D721Med (cell line): Measurements from ENCODE around the gene DTX3.
"Not testable (repeated sequence)": the region's sequence is repeated elsewhere in the genome, so short reads cannot be mapped to it uniquely, and the experiment has no call there.

Experiments used
- DNase-seq: peaks from one replicate; pipeline ENCODE4 v3.0.0; 2011; ENCODE audit warnings: low spot score; ENCODE audit not compliant: insufficient read length
- FAIRE-seq: peaks from 2 replicates; lab custom pipeline; 2011; peaks lifted over from hg19 to GRCh38; lab: Jason Lieb, UNC
- TF ChIP-seq, protein P1 (sequence below): IDR thresholded peaks from 2 replicates; pipeline ENCODE4 v1.5.1; 2012; ENCODE audit warnings: mild to moderate bottlenecking, control low read depth; ENCODE audit not compliant: insufficient read depth; ENCODE audit errors: missing control alignments

Gene DTX3

DNA sequence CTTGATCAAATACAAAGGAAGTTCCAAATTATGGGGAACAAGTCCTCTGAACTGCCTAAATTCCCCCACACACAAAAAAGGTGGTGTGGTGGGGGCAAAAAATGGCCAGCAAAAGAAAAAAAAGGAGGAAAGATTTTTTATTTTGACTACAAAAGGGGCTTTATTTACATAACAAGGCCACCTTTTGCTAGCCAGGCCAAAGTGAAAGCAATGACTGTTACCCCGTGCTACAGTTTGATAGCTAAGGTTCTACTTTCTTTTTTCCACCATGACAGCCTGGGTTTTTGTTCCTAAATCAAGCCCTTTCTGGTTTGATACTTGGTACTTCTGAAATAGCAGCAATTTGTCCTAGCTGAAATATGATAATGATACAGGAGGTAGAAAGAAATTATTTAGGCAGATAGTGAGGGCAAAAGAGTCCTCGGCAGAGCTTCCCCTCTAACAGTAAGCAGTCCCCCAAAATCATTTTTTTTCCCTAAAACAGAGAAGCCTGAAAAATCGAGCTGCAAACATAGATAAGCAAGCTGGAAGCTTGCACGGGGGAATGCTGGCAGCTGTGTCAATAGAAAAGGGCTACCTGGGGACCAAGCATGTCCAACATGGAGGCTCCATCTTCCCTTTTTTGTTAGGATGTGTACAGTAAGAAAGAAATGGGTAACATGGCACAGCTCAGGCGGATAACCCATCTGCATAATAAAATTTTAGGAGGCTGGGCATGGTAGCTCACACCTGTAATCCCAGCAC, 37.2 kb downstream of the DTX3 start:
- FAIRE-seq (no peak), DNase-seq (no peak)
- TF ChIP-seq, protein P1, sequence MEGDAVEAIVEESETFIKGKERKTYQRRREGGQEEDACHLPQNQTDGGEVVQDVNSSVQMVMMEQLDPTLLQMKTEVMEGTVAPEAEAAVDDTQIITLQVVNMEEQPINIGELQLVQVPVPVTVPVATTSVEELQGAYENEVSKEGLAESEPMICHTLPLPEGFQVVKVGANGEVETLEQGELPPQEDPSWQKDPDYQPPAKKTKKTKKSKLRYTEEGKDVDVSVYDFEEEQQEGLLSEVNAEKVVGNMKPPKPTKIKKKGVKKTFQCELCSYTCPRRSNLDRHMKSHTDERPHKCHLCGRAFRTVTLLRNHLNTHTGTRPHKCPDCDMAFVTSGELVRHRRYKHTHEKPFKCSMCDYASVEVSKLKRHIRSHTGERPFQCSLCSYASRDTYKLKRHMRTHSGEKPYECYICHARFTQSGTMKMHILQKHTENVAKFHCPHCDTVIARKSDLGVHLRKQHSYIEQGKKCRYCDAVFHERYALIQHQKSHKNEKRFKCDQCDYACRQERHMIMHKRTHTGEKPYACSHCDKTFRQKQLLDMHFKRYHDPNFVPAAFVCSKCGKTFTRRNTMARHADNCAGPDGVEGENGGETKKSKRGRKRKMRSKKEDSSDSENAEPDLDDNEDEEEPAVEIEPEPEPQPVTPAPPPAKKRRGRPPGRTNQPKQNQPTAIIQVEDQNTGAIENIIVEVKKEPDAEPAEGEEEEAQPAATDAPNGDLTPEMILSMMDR: no peak

DNA sequence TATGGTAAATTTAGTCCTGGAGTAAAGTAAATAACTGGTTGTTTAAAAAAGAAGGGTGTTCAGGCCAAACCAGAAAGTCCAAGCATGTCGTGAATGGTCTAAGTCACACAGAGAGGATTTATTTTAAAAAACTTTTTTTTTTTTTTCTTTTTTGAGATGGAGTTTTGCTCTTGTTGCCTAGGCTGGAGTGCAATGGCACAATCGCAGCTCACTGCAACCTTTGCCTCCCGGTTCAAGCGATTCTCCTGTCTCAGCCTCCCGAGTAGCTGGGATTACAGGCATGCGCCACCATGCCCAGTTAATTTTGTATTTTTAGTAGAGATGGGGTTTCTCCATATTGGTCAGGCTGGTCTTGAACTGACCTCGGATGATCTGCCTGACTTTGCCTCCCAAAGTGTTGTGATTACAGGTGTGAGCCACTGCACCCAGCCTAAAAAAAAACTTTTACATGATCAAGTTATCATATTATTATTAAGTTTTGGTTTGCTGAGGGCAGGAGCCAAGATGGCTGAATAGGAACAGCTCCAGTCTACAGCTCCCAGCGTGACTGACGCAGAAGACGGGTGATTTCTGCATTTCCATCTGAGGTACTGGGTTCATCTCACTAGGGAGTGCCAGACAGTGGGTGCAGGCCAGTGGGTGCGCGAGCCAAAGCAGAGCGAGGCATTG, 41.5 kb downstream of the DTX3 start:
- not testable (repeated sequence) for FAIRE-seq, DNase-seq

DNA sequence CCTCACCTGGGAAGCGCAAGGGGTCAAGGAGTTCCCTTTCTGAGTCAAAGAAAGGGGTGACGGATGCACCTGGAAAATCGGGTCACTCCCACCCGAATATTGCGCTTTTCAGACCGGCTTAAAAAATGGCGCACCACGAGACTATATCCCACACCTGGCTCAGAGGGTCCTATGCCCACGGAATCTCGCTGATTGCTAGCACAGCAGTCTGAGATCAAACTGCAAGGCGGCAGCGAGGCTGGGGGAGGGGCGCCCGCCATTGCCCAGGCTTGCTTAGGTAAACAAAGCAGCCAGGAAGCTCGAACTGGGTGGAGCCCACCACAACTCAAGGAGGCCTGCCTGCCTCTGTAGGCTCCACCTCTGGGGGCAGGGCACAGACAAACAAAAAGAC, 42.0 kb downstream of the DTX3 start:
- not testable (repeated sequence) for FAIRE-seq

DNA sequence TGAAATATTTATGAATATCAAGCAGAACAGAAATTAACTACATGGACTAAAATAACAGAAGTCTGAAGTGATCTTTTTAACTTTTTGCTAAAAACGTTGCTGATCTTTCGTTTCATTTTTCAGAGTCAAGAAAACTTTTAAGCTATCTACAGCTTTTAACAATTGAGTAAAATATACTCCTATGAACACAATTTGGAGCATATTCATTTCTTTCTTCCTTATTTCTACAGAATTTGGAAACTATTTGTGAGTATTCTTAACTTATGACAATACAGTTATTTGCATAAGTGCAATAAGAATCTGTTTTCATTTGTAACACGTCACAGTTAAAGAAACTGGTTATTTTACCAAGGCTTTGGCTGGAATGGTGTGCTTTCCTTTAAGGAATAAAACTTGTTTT, 49.4 kb downstream of the DTX3 start:
- TF ChIP-seq, protein P1: no peak
- FAIRE-seq (no peak), DNase-seq (no peak)

More for the DNA sequence above, 42.0 kb downstream of the DTX3 start:
- not testable (repeated sequence) for DNase-seq

DNA sequence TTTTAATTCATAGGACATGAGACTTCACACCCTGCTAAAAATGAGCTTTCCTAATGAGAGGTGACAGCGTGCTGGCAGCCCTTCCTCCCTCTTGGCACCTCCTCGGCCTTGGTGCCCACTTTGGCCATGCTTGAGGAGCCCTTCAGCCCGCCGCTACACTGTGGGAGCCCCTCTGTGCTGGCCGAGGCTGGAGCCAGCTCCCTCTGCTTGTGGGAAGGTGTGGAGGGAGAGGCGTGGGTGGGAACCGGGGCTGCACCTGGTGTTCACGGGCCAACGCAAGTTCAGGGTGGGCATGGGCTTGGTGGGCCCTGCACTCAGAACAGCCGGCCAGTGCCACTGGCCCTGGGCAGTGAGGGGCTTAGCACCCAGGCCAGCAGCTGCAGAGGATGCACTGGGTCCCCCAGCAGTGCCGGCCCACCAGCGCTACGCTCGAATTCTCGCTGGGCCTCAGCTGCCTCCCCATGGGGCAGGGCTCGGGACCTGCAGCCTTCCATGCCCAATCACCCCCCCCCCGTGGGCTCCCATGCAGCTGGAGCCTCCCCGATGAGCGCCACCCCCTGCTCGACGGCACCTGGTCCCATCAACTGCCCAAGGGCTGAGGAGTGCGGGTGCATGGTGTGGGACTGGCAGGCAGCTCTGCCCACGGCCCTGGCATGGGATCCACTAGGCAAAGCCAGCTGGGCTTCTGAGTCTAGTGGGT, 51.1 kb downstream of the DTX3 start:
- FAIRE-seq (no peak), DNase-seq (no peak)
- TF ChIP-seq, protein P1: no peak

DNA sequence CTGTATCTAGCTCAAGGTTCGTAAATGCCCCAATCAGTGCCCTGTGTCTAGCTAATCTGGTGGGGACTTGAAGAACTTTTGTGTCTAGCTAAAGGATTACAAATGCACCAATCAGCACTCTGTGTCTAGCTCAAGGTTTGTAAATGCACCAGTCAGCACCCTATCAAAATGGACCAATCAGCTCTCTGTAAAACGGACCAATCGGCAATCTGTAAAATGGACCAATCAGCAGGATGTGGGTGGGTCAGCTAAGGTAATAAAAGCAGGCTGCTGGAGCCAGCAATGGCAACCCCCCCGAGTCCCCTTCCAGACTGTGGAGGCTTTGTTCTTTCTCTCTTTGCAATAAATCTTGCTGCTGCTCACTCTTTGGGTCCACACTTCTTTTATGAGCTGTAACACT, 51.8 kb downstream of the DTX3 start:
- not testable (repeated sequence) for FAIRE-seq, DNase-seq

DNA sequence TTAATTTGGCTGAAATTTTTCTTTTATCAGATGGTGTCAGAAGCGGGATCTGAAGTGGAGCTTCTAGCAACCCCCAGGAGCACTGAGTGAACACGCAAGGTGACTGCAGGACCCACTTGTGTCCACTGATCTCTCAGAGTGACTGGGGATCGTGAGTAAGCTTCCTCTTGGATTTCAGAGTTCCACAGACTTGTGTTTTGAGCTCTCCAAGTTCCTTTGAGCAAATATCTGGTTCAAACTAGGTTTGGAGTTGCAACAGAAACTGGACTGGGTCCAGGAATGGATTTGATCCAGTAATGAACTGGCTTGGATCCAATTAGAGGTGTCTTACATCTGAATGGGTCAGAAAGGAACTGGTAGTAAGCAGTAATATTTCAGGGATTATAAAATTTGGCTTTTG, 53.1 kb downstream of the DTX3 start:
- TF ChIP-seq, protein P1: no peak
- DNase-seq (no peak), FAIRE-seq (no peak)

DNA sequence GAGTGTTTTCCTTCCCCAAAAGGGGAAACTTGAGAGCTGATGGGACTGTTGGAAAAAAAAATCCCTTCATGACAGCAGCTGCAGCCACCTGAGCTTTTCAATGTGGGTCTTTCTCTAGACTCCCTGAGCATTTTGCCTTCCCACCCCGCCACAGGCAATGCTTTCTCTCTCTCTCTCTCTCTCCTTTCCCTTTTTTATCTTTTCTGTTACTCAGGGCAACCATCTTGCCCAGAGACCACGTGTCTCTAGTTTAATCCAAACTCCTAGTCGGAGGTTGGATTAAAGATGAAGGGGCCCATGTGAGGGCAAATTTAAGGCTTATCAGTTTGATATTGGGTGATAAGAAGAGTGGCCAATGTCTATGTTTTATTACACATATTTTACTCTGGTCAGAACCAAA, 54.3 kb downstream of the DTX3 start:
- DNase-seq (no peak), FAIRE-seq (no peak)
- TF ChIP-seq, protein P1: no peak
